Midbrain (tissue), 1 donor: ENCODE measurements around the gene LRRC17.

Experiments
- DNase-seq: peaks from one replicate; lab custom pipeline; 2025; lab: John Stamatoyannopoulos, UW

LRRC17 gene

GRCh38 chr7:102988088-102988487 lies 75.3 kb downstream of the LRRC17 start:
- DNase-seq, result no peak

GRCh38 chr7:102988631-102989560 lies 76.1 kb downstream of the LRRC17 start:
- DNase-seq, result no peak

- no peak for DNase-seq
Measured at GRCh38 chr7:102990642-102991041, 77.8 kb downstream of the LRRC17 start.

- no peak for DNase-seq
Measured at GRCh38 chr7:102991077-102991539, 78.3 kb downstream of the LRRC17 start.

GRCh38 chr7:102991540-102992214 lies 78.9 kb downstream of the LRRC17 start:
- DNase-seq, result no peak

- no peak for DNase-seq
Measured at GRCh38 chr7:102992509-102992937, 79.7 kb downstream of the LRRC17 start.

- no peak for DNase-seq
Measured at GRCh38 chr7:102992938-102993717, 80.3 kb downstream of the LRRC17 start.

- DNase-seq, result no peak
Measured at GRCh38 chr7:102993718-102994029, 80.9 kb downstream of the LRRC17 start.

GRCh38 chr7:102994567-102994966 lies 81.8 kb downstream of the LRRC17 start:
- DNase-seq, result no peak
